ENCODE data around the gene CDH15.

- no peak for TF ChIP-seq POLR2A (IDR thresholded peaks at IDR 0.05; ENCODE audit: low read depth, low read length)
- no peak for TF ChIP-seq POLR2AphosphoS5 (IDR thresholded peaks at IDR 0.05; ENCODE audit: low read depth, low read length)
- no peak for TF ChIP-seq TAF1 (IDR thresholded peaks at IDR 0.05; ENCODE audit: borderline replicate concordance, low read depth, low read length)
Measured at GRCh38 chr16:89177501-89177900, 6.0 kb downstream of the CDH15 start.

Data from GM12892 (cell line).